HepG2 (cell line): ENCODE results near the gene ECHDC1. TPM values are rescaled to one million over a fixed set of nuclear protein-coding genes. Genes with fewer than 3 reads are reported as not detected.

ENCODE experiments used
- ATAC-seq: fragments of 200-7000 bp; cut with Tn5 transposase; 3 replicates; pipeline ENCODE4 v1.9.1; 2020; ENCODE audit warnings: mild to moderate bottlenecking, moderate library complexity
- BruUV-seq: library from RNA; stranded (reverse); fragments of 400-500 nt; replicated peaks from 2 replicates; lab custom pipeline; 2021; lab: Mats Ljungman, UMichigan
- CTCF ChIA-PET: fragments of 300-600 bp; formaldehyde crosslinking; extraction: SDS; loops from one replicate; lab custom pipeline; 2021; ENCODE audit warnings: low total read pairs, inconsistent platforms, low intra/inter-chr PET ratio; lab: Yijun Ruan, JAX
- POLR2A ChIA-PET: fragments of 350-600 bp; sonication (Branson Sonifier 250); formaldehyde crosslinking; loops from one replicate; lab custom pipeline; 2020; ENCODE audit warnings: antibody characterized with exemption, inconsistent platforms; lab: Yijun Ruan, JAX
- DNase-seq: peaks from one replicate; pipeline ENCODE4 v3.0.0-alpha.2; 2015; ENCODE audit warnings: low spot score
- FAIRE-seq: peaks from 3 replicates; lab custom pipeline; 2011; peaks lifted over from hg19 to GRCh38; lab: Jason Lieb, UNC
- H2AFZ ChIP-seq: one replicate; pipeline ENCODE4 v1.6.1; 2011; ENCODE audit warnings: low read length, inconsistent platforms
- H3K27ac ChIP-seq: fragments of 300-600 bp; 3 replicates; pipeline ENCODE4 v1.8.0; 2011; ENCODE audit warnings: mixed run types, mild to moderate bottlenecking, mixed read lengths, low read length, inconsistent platforms; ENCODE audit not compliant: insufficient read depth; ENCODE audit errors: extremely low read length
- H3K27me3 ChIP-seq, 2 experiments: fragments of 200-600 bp in 1 of 2; 2 replicates in 1 of 2; 3 replicates in 1 of 2; pipeline versions ENCODE4 v1.6.0 to v1.8.0; 2011; ENCODE audit warnings: low read length in 2 of 2, mild to moderate bottlenecking in 2 of 2, moderate library complexity in 2 of 2, inconsistent platforms in 1 of 2; ENCODE audit not compliant: insufficient read depth in 2 of 2, control insufficient read depth in 1 of 2
- H3K36me3 ChIP-seq, 2 experiments: fragments of 200-600 bp in 1 of 2; replicated peaks in 1 of 2; 2 replicates in 1 of 2; 3 replicates in 1 of 2; pipeline versions ENCODE4 v1.5.1 to v1.8.0; 2011; ENCODE audit warnings: low read length in 2 of 2, inconsistent platforms in 1 of 2; ENCODE audit not compliant: insufficient read depth in 2 of 2, control insufficient read depth in 1 of 2
- H3K4me1 ChIP-seq: 2 replicates; pipeline ENCODE4 v1.5.1; 2012; ENCODE audit warnings: low read length, inconsistent platforms; ENCODE audit not compliant: insufficient read depth
- H3K4me2 ChIP-seq: 2 replicates; pipeline ENCODE4 v1.6.0; 2011; ENCODE audit warnings: low read depth, low read length, inconsistent platforms
- H3K4me3 ChIP-seq, 3 experiments: fragments of 200-600 bp in 1 of 3; sonication (generic), shearing (Covaris generic) in 1 of 3; replicated peaks in 1 of 3; 2 replicates each; pipeline ENCODE4 v1.5.1; 2011 to 2016; ENCODE audit warnings: low read length in 3 of 3, inconsistent platforms in 2 of 3, low read depth in 2 of 3, mild to moderate bottlenecking in 2 of 3, control low read depth in 1 of 3, mixed read lengths in 1 of 3; ENCODE audit not compliant: insufficient read depth in 1 of 3
- H3K79me2 ChIP-seq: one replicate; pipeline ENCODE4 v1.6.1; 2011; ENCODE audit warnings: low read length, inconsistent platforms; ENCODE audit not compliant: insufficient read depth
- H3K9ac ChIP-seq: 2 replicates; pipeline ENCODE4 v1.6.0; 2011; ENCODE audit warnings: mild to moderate bottlenecking, low read depth, low read length, inconsistent platforms; ENCODE audit not compliant: insufficient read depth
- H3K9me3 ChIP-seq: 2 replicates; pipeline ENCODE4 v1.5.1; 2012; ENCODE audit warnings: mild to moderate bottlenecking, low read length
- H4K20me1 ChIP-seq: 2 replicates; pipeline ENCODE4 v1.6.0; 2011; ENCODE audit warnings: inconsistent platforms, mild to moderate bottlenecking, low read length, moderate library complexity; ENCODE audit not compliant: insufficient read depth
- FOXO1 ChIP-seq: sonication (generic); formaldehyde crosslinking; IDR thresholded peaks from 2 replicates; pipeline ENCODE4 v1.4.0; 2020; ENCODE audit warnings: missing genetic modification reagents
- HNRNPH1 ChIP-seq: fragments of 200-400 bp; formaldehyde crosslinking; optimal IDR thresholded peaks from 2 replicates; pipeline ENCODE3; 2017; ENCODE audit warnings: mild to moderate bottlenecking, low read depth, low read length
- NPAS2 ChIP-seq: sonication (generic); formaldehyde crosslinking; IDR thresholded peaks from 2 replicates; pipeline ENCODE4 v1.8.0; 2022; ENCODE audit warnings: mild to moderate bottlenecking, missing genetic modification reagents, borderline replicate concordance
- SAFB2 ChIP-seq: sonication (generic); formaldehyde crosslinking; IDR thresholded peaks from 2 replicates; pipeline ENCODE4 v1.5.1; 2020; ENCODE audit warnings: missing genetic modification reagents, low read depth, mild to moderate bottlenecking, borderline replicate concordance
- ZBTB10 ChIP-seq: sonication (generic); formaldehyde crosslinking; IDR thresholded peaks from 2 replicates; pipeline ENCODE4 v1.4.0; 2020; ENCODE audit warnings: missing genetic modification reagents, borderline replicate concordance
- ZFP82 ChIP-seq: sonication (generic); formaldehyde crosslinking; IDR thresholded peaks from 2 replicates; pipeline ENCODE4 v1.5.1; 2020; ENCODE audit warnings: mild to moderate bottlenecking, missing genetic modification reagents, borderline replicate concordance
- WGBS: methylation state at CpG from one replicate; pipeline ENCODE4 v1.1.6; 2017; ENCODE audit warnings: low lambda C conversion rate; 5-methylcytosine and 5-hydroxymethylcytosine counted together
- in situ Hi-C: cut with HindIII; loops from 2 replicates; pipeline ENCODE4 v1.10.0; 2017; ENCODE audit warnings: low pct_unique_long_range_greater_than_20kb; ENCODE audit not compliant: extremely low pct_ligation_motif_present
- intact Hi-C: fragments of 100-400 bp; cut with micrococcal nuclease; formaldehyde crosslinking; loops from one replicate; pipeline ENCODE4 v1.10.0; 2022; ENCODE audit not compliant: unreplicated experiment
- polyA plus RNA-seq, 8 experiments: library from polyadenylated mRNA; depleted of rRNA in 3 of 8; stranded (reverse) in 7 of 8; unstranded in 1 of 8; fragments of >200 nt; fragmentation: Illumina TruSeq in 4 of 8; extraction: Trizol in 4 of 8; gene quantifications; 2 replicates each; pipeline versions ENCODE4 v1.2.1 to v1.2.3, GENCODE V29; 2011 to 2016; ENCODE audit warnings: low read depth in 4 of 8, missing spikeins in 1 of 8, mixed read lengths in 1 of 8; ENCODE audit not compliant: insufficient read depth in 1 of 8
- total RNA-seq, 5 experiments: library from RNA; depleted of rRNA; stranded (reverse); fragments of >200 nt; fragmentation: Illumina TruSeq; extraction: Trizol; gene quantifications; 2 replicates each; pipeline ENCODE4 v1.2.3, GENCODE V29; 2016; ENCODE audit warnings: low read depth in 1 of 5

ECHDC1 gene
- total and polyA plus RNA-seq, 2 of the 13 experiments (the other 11 are each of a cell fraction or from before 2014, with no cell fraction given) = 32.8 to 98.1 TPM

- TF ChIP-seq NPAS2 (CRISPR knock-in tag) (no peak), SAFB2 (no peak), ZFP82 (CRISPR knock-in tag) (no peak), FOXO1 (no peak), ZBTB10 (CRISPR knock-in tag) (no peak)
These were observed 77.1 kb downstream of the ECHDC1 start, which contains the start of gene RNF146 (continued) for GRCh38 chr6:127266178-127266891.

- FAIRE-seq = no peak
- H3K4me2 ChIP-seq = no peak overlapping the region
- no peak overlapping the region for H3K9ac ChIP-seq
- no TSS peak for BruUV-seq
- ATAC-seq = no peak
- H4K20me1 ChIP-seq = peaks cover 3% of the 10 kb centered on the region; the same call in 1 of the 2 replicates
- CTCF ChIA-PET = no interaction called here
- no peaks in the 10 kb centered on the region; a peak in 1 of 5 replicates for H3K27me3 ChIP-seq
- no peak overlapping the region for H2AFZ ChIP-seq
- POLR2A ChIA-PET = no interaction called here
- H3K9me3 ChIP-seq = no peaks in the 10 kb centered on the region
- 42% methylated on average over 4 of the region's 4 CpGs for WGBS
- TF ChIP-seq HNRNPH1 = no peak
- no peaks in the 10 kb centered on the region for H3K36me3 ChIP-seq
- no peak overlapping the region for H3K4me3 ChIP-seq
- peaks cover 14% of the 10 kb centered on the region for H3K4me1 ChIP-seq
- no peak for DNase-seq
- intact Hi-C loops = no loop called here
- peaks cover 13% of the 10 kb centered on the region for H3K79me2 ChIP-seq
- in situ Hi-C loops = no loop called here
- H3K27ac ChIP-seq = no peak overlapping the region
These were observed 79.9 kb downstream of the ECHDC1 start for GRCh38 chr6:127263481-127263880.
